Fibroblast of the aortic adventitia (primary cell): ENCODE data around the gene GXYLT2. TPM values are rescaled to one million over a fixed set of nuclear protein-coding genes. Genes with fewer than 3 reads are reported as not detected.

Experiments
- DNase-seq: peaks from one replicate; pipeline ENCODE4 v3.0.0-alpha.2; 2010; ENCODE audit warnings: low read depth
- H3K4me3 ChIP-seq: 2 replicates; pipeline ENCODE4 v1.5.1; 2011; ENCODE audit warnings: low read depth, mild to moderate bottlenecking, control low read depth, low read length, moderate library complexity
- total RNA-seq: library from RNA; depleted of rRNA; stranded (reverse); fragments of >200 nt; gene quantifications from 2 replicates; pipeline ENCODE4 v1.2.3, GENCODE V29; 2012; ENCODE audit warnings: low replicate concordance
- TF ChIP-seq, protein P1 (sequence below): IDR thresholded peaks from 2 replicates; pipeline ENCODE4 v1.5.1; 2011; ENCODE audit warnings: mild to moderate bottlenecking, low read length, control low read depth, inconsistent platforms; ENCODE audit not compliant: insufficient read depth

GXYLT2 gene
- total RNA-seq, 1 donor, result 59.7 TPM

DNA sequence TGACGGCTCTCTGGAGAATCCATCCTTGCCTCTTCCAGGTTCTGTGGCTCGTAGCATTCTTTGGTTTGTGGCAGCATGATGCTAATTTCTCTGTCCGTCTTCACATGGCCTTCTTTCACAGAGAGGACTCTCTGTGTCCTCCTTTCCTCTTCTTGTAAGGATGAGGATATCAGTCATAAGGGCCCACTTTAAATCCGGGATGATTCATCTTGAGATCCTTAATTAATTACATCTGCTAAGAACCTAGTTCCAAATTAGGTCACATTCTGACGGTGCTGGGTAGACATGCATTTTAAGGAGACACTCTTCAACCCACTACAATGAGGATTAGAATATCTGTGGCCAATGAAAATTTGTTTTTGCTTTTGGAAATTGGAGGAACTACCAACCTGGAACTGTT is 15.7 kb upstream of the GXYLT2 start:
- TF ChIP-seq, protein P1, sequence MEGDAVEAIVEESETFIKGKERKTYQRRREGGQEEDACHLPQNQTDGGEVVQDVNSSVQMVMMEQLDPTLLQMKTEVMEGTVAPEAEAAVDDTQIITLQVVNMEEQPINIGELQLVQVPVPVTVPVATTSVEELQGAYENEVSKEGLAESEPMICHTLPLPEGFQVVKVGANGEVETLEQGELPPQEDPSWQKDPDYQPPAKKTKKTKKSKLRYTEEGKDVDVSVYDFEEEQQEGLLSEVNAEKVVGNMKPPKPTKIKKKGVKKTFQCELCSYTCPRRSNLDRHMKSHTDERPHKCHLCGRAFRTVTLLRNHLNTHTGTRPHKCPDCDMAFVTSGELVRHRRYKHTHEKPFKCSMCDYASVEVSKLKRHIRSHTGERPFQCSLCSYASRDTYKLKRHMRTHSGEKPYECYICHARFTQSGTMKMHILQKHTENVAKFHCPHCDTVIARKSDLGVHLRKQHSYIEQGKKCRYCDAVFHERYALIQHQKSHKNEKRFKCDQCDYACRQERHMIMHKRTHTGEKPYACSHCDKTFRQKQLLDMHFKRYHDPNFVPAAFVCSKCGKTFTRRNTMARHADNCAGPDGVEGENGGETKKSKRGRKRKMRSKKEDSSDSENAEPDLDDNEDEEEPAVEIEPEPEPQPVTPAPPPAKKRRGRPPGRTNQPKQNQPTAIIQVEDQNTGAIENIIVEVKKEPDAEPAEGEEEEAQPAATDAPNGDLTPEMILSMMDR, result no peak
- DNase-seq, result peak; percentile 79
- H3K4me3 ChIP-seq, result no peak overlapping the region

DNA sequence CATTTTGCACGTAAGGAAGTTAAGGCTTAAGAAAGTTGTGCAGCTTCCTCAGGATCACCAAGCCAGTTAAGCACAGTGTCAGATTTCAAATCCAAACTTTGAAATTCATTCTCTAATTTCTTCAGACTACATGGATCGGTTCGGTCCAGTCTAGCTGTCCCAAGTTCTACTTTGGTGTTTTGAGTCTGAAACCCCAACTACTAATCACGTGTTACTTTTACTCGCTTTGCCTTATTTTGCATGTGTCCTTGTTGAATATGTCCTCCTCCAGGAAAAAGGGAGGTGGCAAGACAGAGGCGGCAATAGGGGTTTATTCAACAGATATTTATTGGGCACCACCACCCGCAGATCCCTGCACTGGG is 522 bp upstream of the GXYLT2 start:
- peak overlapping the region; percentile 77 for H3K4me3 ChIP-seq
- TF ChIP-seq, protein P1, result no peak
- no peak for DNase-seq

DNA sequence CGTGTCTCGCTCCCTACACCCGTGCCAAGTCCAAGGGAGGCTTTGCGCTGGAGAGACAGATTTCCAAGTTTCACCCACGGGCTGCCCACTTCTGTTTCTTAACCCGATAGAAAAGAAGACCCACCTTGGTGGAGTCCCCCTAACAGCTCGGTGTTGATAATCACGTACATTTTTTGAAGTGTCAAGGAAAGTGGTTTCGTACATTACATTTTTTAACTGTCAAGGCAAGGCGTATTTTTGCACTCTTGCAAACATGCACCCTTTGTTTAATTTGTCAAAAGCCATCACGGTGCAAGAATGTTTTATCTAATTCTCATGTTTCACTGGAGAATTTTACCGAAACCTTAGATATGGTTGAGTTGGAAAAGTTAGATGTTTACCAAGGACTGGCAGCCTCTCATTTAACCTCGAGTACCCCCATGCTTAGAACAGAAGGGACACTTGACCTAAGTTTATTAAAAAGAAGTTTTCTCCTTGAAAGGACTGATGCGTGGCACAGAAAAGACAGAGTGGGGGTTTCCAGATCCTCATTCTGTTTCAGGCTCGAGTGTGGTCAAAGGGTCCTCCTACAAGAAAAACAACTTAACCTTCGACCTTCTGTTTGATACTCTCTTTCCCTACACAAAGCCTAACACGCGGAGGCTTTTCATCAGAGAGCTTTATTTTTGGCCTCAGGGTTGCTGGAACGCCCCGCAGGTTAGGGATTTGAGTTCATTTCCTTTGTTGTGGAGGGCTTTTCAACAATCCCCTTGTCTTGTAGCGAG is 882 bp downstream of the GXYLT2 start:
- TF ChIP-seq, protein P1, result no peak
- peak; percentile 56 for DNase-seq
- peak overlapping the region; percentile 77 for H3K4me3 ChIP-seq

DNA sequence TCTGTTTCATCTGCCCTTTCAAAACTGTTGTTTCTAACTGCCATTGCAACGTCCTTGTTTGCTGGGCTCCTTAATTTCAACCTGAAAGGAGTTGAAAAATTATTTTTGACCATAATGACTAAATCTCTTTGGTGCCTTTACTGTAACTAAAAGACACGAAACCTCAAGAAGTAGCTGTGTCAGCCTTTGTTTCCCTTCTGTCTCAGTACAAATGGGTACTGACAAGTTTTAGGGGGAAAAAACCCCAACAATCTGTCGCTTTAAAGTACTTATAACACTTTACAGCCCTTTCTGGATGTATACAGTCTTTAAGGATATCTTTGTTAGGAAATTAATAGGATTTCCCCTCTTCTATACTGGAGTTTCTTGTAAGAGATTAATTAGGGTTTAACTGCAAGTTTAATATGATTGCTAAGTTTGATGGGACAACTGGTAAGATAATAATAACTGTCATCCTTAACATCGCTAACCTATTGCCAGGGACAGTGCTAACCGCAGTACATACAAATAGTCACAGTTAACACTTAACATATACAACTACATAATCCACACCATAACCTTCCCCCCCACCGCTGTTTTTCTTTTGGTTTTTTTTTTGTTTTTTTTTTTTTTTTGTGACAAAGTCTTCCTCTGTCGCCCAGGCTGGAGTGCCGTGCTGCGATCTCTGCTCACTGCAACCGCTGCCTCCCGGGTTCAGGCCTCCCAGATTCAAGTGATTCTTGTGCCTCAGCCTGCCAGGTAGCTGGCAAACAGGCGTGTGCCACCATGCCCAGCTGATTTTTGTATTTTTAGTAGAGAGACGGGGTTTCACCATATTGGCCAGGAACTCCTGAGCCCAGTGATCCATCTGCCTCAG is 1.7 kb downstream of the GXYLT2 start:
- H3K4me3 ChIP-seq, result peak overlapping the region; percentile 77
- DNase-seq, result peak; percentile 16
- TF ChIP-seq, protein P1, result no peak

DNA sequence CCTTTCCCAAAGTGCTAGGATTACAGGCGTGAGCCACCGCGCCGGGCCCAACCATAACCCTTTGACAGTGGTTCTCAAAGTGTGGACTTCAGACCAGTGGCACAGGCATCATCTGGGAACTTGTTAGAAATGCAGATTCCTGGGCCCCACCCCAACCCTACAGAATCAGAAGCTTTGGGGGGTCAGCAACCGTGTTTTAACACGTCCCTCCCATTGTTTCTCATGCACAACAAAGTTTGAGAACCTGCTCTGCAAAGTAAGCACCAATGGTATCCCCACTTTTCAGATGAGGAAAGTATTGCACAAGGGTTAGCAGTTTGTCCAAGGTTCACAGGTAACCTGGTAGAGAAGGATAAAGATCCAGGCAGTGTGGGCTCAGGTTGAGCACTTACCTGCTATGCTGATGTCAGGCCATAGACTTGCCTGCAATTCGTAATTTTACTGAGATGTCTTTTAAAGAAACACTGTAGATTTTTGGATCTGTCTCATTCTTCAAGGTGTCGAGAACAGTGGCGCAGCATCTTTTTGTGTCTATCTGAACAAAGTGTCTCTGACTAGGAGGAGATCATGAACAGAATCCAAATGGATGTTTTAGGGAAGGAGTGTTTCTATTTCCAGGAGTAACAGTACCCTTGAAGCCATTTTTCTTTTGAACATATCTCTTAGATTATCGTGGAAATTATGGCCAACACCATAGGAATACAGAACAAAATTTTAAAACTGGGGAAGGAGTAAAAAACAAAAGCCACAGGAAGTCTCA is 2.5 kb downstream of the GXYLT2 start:
- TF ChIP-seq, protein P1, result no peak
- DNase-seq, result peak; percentile 22
- H3K4me3 ChIP-seq, result peak overlapping the region; percentile 77

DNA sequence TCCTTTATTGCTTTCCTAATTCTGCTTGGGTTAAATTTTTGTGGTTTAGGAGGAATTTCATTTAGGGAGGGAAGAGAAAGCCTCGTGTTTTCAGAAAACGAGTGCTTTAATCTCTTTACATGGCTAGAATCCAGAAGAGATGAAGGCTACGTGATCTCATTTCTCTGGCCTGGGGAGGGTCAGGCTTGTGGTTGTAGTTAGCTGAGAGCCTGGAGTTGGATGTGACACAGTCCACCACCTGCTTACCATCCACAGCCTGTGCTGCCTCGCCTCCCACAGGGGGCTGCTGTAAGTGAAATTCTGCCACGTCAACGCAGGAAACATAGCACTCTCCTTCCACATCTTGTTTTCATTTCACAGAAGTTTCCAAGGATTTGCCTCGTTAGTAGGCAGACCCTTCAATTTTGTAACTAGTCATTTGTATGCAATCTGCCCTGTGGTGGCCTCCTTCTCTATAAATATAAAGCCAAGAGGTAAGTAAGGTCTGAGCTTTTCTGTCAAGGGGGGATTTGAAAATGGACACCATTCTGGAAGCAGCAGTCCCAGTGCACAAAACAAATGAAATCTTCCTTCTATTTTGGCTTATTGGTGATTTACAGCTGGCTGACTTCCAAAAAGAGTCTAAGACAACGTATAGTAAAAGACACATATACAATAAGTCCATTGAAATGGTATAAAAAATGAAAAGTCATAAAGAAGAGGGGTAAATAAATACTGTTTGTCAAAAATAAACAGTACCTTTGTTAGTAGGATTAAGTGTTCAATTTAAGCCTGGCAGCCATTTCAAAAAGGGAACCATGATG is 3.4 kb downstream of the GXYLT2 start:
- peak; percentile 100 for DNase-seq
- TF ChIP-seq, protein P1, result peak; percentile 23
- H3K4me3 ChIP-seq, result peak overlapping the region; percentile 77
